ENCODE results near the gene AFTPH. TPM values are rescaled to one million over a fixed set of nuclear protein-coding genes. Genes with fewer than 3 reads are reported as not detected.

AFTPH gene
- total and polyA plus RNA-seq, 4 donors = 27.0 to 78.1 (median 35.0) TPM

GRCh38 chr2:64634345-64635267 lies 110.5 kb downstream of the AFTPH start:
- no peaks in the 10 kb centered on the region for H3K9me3 ChIP-seq (ENCODE audit: control insufficient read depth in 4 of 4, insufficient read depth in 3 of 4, low read length in 3 of 4)
- DNase-seq = peak; percentile 83 to 92 (median 90)
- H3K36me3 ChIP-seq (ENCODE audit: control insufficient read depth in 4 of 4, insufficient read depth in 4 of 4, low read length in 4 of 4) = peaks cover 12 to 21% (median 13%) of the 10 kb centered on the region in 4 donors
- H3K27ac ChIP-seq (ENCODE audit: low read depth in 1 of 2, low read length in 1 of 2) = no peak overlapping the region
- no peak for TF ChIP-seq CTCF (IDR thresholded peaks at IDR 0.05; ENCODE audit: control extremely low read depth, extremely low read depth)
- peak; percentile 11 for ATAC-seq (ENCODE audit: insufficient read depth, low FRiP score)
- 49 to 71% methylated on average over 11 of the region's 11 CpGs for WGBS, 2 donors
- no peaks in the 10 kb centered on the region for H3K27me3 ChIP-seq (ENCODE audit: control insufficient read depth in 3 of 3, insufficient read depth in 3 of 3, low read length in 2 of 3)
- peaks cover 4 to 62% (median 26%) of the 10 kb centered on the region in 5 donors for H3K4me1 ChIP-seq (ENCODE audit: control insufficient read depth in 5 of 5, insufficient read depth in 5 of 5, low read length in 5 of 5)
- no peak overlapping the region for H3K9ac ChIP-seq (ENCODE audit: insufficient read depth in 1 of 2, low read length in 2 of 2)
- no peak overlapping the region for H3K4me3 ChIP-seq

GRCh38 chr2:64635976-64636911 lies 112.1 kb downstream of the AFTPH start:
- Histone ChIP-seq H3K9ac (ENCODE audit: insufficient read depth in 1 of 2, low read length in 2 of 2) (no peak overlapping the region), H3K27me3 (ENCODE audit: control insufficient read depth in 3 of 3, insufficient read depth in 3 of 3, low read length in 2 of 3) (no peaks in the 10 kb centered on the region), H3K4me1 (ENCODE audit: control insufficient read depth in 5 of 5, insufficient read depth in 5 of 5, low read length in 5 of 5) (peaks cover 6 to 65% (median 19%) of the 10 kb centered on the region in 5 donors), H3K27ac (ENCODE audit: low read depth in 1 of 2, low read length in 1 of 2) (peak overlapping the region in 1 of 2 donors; percentile 15), H3K4me3 (no peak overlapping the region), H3K36me3 (ENCODE audit: control insufficient read depth in 4 of 4, insufficient read depth in 4 of 4, low read length in 4 of 4) (peaks cover 12 to 14% (median 13%) of the 10 kb centered on the region in 4 donors), H3K9me3 (ENCODE audit: control insufficient read depth in 4 of 4, insufficient read depth in 3 of 4, low read length in 3 of 4) (no peaks in the 10 kb centered on the region)
- ATAC-seq (ENCODE audit: insufficient read depth, low FRiP score) = no peak
- no peak for TF ChIP-seq CTCF (IDR thresholded peaks at IDR 0.05; ENCODE audit: control extremely low read depth, extremely low read depth)
- WGBS, 2 donors = 31 to 64% methylated on average over 38 of the region's 38 CpGs
- no peak for DNase-seq

- ATAC-seq (ENCODE audit: insufficient read depth, low FRiP score) (no peak), DNase-seq (no peak)
- Histone ChIP-seq H3K27ac (ENCODE audit: low read depth in 1 of 2, low read length in 1 of 2) (no peak overlapping the region), H3K36me3 (ENCODE audit: control insufficient read depth in 4 of 4, insufficient read depth in 4 of 4, low read length in 4 of 4) (peaks cover 12 to 15% (median 14%) of the 10 kb centered on the region in 4 donors), H3K9ac (ENCODE audit: insufficient read depth in 1 of 2, low read length in 2 of 2) (no peak overlapping the region), H3K4me1 (ENCODE audit: control insufficient read depth in 5 of 5, insufficient read depth in 5 of 5, low read length in 5 of 5) (peaks cover 10 to 57% (median 18%) of the 10 kb centered on the region in 5 donors), H3K27me3 (ENCODE audit: control insufficient read depth in 3 of 3, insufficient read depth in 3 of 3, low read length in 2 of 3) (no peaks in the 10 kb centered on the region), H3K9me3 (ENCODE audit: control insufficient read depth in 4 of 4, insufficient read depth in 3 of 4, low read length in 3 of 4) (no peaks in the 10 kb centered on the region), H3K4me3 (no peak overlapping the region)
- TF ChIP-seq CTCF (IDR thresholded peaks at IDR 0.05; ENCODE audit: control extremely low read depth, extremely low read depth) = no peak
- 28 to 63% methylated on average over 9 of the region's 9 CpGs for WGBS, 2 donors
Measured at GRCh38 chr2:64637000-64637635, 113.0 kb downstream of the AFTPH start.
